MM.1S (cell line): Measurements from ENCODE around the gene GPS1.
"Not testable (repeated sequence)": the region's sequence is repeated elsewhere in the genome, so short reads cannot be mapped to it uniquely, and the experiment has no call there.

Experiments used
- EZH2 ChIP-seq: fragments of 300-600 bp; sonication (generic); optimal IDR thresholded peaks from 2 replicates; pipeline ENCODE3; 2017; ENCODE audit warnings: low read depth, mild to moderate bottlenecking, antibody characterized with exemption, low read length, mixed read lengths
- TF ChIP-seq, protein P1 (sequence below): fragments of 300-600 bp; sonication (generic); IDR thresholded peaks from 2 replicates; pipeline ENCODE4 v1.5.1; 2016; ENCODE audit warnings: antibody characterized with exemption, low read length, mixed read lengths

DNA sequence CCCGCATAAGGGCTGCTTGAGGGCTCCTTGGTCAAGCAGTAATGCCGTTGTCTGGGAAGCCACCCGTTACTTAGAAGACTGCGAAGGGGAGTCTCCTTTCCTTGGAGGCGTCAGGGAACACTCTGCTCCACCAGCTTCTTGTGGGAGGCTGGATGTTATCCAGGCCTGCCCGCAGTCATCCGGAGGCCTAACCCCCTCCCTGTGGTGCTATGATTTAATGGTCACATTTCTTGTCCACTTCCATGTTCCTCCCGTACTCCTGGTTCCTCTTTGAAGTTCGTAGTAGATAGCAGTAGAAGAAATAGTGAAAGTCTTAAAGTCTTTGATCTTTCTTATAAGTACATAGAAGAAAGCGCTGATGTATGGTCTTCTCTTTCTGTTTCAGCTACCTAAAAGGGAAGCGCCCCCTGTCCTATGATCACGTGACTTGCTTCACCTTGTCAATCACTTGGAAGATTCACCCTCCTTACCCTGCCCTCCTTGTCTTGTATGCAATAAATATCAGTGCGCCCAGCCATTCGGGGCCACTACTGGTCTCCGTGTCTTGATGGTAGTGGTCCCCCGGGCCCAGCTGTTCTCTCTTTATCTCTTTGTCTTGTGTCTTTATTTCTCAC, 12.8 kb upstream of the GPS1 start:
- TF ChIP-seq EZH2 = not testable (repeated sequence)
- TF ChIP-seq, protein P1, sequence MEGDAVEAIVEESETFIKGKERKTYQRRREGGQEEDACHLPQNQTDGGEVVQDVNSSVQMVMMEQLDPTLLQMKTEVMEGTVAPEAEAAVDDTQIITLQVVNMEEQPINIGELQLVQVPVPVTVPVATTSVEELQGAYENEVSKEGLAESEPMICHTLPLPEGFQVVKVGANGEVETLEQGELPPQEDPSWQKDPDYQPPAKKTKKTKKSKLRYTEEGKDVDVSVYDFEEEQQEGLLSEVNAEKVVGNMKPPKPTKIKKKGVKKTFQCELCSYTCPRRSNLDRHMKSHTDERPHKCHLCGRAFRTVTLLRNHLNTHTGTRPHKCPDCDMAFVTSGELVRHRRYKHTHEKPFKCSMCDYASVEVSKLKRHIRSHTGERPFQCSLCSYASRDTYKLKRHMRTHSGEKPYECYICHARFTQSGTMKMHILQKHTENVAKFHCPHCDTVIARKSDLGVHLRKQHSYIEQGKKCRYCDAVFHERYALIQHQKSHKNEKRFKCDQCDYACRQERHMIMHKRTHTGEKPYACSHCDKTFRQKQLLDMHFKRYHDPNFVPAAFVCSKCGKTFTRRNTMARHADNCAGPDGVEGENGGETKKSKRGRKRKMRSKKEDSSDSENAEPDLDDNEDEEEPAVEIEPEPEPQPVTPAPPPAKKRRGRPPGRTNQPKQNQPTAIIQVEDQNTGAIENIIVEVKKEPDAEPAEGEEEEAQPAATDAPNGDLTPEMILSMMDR = not testable (repeated sequence)
